Ectodermal cell (in vitro differentiated cells): ENCODE measurements around the gene RFPL2. TPM values are rescaled to one million over a fixed set of nuclear protein-coding genes. Genes with fewer than 3 reads are reported as not detected.

Experiments used
- H3K27ac ChIP-seq: 2 replicates; pipeline ENCODE4 v1.7.0; 2013; ENCODE audit warnings: mild to moderate bottlenecking, low read depth, low read length; ENCODE audit not compliant: insufficient read depth, poor library complexity, severe bottlenecking
- H3K27me3 ChIP-seq: 2 replicates; pipeline ENCODE4 v1.7.0; 2013; ENCODE audit warnings: mild to moderate bottlenecking, low read length; ENCODE audit not compliant: insufficient read depth, control insufficient read depth, poor library complexity, severe bottlenecking
- H3K36me3 ChIP-seq: one replicate; pipeline ENCODE4 v1.7.0; 2013; ENCODE audit warnings: low read length; ENCODE audit not compliant: control insufficient read depth, insufficient read depth
- H3K4me1 ChIP-seq: one replicate; pipeline ENCODE4 v1.7.0; 2013; ENCODE audit warnings: low read length; ENCODE audit not compliant: control insufficient read depth, insufficient read depth
- H3K4me3 ChIP-seq: 2 replicates; pipeline ENCODE4 v1.7.0; 2013; ENCODE audit warnings: low read depth, low read length, control low read depth; ENCODE audit not compliant: insufficient read depth
- H3K9me3 ChIP-seq: 2 replicates; pipeline ENCODE4 v1.7.0; 2013; ENCODE audit warnings: mild to moderate bottlenecking, low read length, moderate library complexity; ENCODE audit not compliant: control insufficient read depth
- WGBS, 2 experiments: methylation state at CpG; one replicate each; pipeline ENCODE4 v1.1.7; 2013; ENCODE audit warnings: missing lambda C conversion rate in 2 of 2; 5-methylcytosine and 5-hydroxymethylcytosine counted together
- polyA plus RNA-seq, 4 experiments: library from polyadenylated mRNA; stranded (reverse); fragments of 50-300 nt; gene quantifications; one replicate each; pipeline ENCODE4 v1.2.3, GENCODE V29; 2013

RFPL2 gene
- polyA plus RNA-seq (2013, experiment 1 of 4) = not detected
- polyA plus RNA-seq (2013, experiment 2 of 4) = 0.09 TPM
- polyA plus RNA-seq (2013, experiment 3 of 4) = not detected
- not detected for polyA plus RNA-seq (2013, experiment 4 of 4)

DNA sequence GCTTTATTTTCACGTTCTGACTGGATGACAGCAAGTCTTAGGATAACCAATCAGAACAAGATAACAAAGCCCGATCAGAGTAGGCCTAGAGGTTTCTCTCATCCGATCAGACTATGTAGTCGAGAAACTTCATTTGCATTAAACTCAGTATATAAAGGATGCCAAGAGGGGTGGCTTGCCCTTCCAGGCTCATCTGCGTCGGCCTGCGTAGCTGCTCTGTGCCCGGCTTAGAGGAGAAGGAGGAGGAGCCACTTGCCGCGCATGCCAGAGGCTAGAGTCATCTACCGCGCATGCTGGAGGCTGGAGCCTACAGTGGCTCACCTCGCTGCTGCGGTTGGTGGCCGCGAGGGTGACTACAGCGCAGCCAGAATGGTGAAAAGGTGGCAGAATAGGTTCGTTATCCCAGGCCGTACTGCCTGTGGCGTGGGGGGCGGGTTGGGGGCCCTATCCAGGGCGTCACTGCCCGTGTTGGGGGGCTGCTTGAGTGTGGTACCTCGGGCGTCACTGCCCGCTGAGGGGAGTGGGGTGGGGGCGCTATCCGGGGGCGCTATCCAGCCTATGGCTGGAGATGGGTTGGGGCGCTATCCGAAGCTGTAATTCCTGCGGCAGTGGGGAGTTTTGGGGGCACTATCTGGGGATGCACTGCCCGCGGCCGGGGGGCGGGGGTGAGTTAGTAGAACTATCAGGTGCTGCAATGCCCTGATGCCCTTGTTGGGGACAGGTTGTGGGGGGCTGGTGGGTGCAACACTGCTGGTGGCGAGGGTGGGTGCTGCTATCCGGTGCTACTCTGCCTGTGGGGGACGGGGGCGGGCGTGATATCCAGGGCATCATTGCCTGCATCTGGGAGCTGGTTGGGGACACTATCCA lies at the start of gene RFPL2:
Gene RFPL2, minus strand, starts transcription at position 218 of the 867 bp plus-strand sequence. CDS start 2,622 bp downstream, outside the sequence.
- 21% methylated on average over 41 of the region's 41 CpGs for WGBS, 2 experiments
- H3K36me3 ChIP-seq = no peaks in the 10 kb centered on the region
- peak within 1 kb of the TSS; percentile 24 for H3K4me3 ChIP-seq
- H3K4me1 ChIP-seq = no peaks in the 10 kb centered on the region
- H3K27ac ChIP-seq = no peak within 1 kb of the TSS
- H3K27me3 ChIP-seq = peaks cover 38% of the 10 kb centered on the region
- no peaks in the 10 kb centered on the region for H3K9me3 ChIP-seq

DNA sequence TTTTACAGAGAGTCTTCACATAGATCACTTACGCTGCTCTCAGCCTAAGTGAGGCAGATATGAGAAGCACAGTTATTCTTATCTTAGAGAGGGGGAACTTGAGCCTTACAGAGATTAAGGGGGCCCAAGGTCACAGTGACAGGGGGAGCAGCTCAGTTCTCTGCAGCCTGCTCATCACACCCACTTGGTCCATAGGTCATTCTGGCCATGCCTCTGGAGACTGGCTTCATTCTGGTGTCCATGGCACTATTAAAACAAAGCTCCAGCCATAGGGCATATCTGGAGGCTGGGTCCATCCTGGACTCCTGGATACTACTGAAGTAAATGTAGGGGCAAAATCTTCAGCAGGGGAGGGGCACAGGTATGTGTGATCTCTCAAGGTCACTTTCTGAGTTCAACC lies 44.4 kb upstream of the RFPL2 start:
- Histone ChIP-seq H3K27ac (no peak overlapping the region), H3K27me3 (peaks cover 5% of the 10 kb centered on the region), H3K4me3 (no peak overlapping the region), H3K9me3 (no peaks in the 10 kb centered on the region), H3K36me3 (no peaks in the 10 kb centered on the region), H3K4me1 (no peaks in the 10 kb centered on the region)
- 96 to 100% methylated on average over 1 of the region's 1 CpG for WGBS, 2 experiments

DNA sequence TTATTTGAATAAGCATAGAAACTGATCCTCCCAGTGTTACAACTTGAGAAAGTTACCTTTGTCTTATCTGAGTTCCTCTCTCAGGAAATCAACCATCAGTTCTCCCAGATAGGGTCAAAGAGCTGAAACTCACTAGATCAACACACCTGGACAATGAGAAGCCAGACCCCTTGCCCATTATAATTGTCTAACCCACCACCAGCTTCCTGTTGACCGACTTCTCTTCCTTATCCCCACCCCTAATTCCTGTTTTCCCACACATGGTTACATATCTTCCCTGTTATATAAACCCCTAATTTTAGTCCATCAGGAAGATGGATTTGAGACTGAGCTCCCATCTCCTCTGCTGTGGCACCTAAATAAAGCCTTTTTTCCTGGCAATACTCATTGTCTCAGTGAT lies 43.4 kb upstream of the RFPL2 start:
- H3K9me3 ChIP-seq = no peaks in the 10 kb centered on the region
- H3K36me3 ChIP-seq = no peaks in the 10 kb centered on the region
- no peaks in the 10 kb centered on the region for H3K4me1 ChIP-seq
- H3K27ac ChIP-seq = no peak overlapping the region
- WGBS, 2 experiments = 85 to 86% methylated on average over 1 of the region's 1 CpG
- no peak overlapping the region for H3K4me3 ChIP-seq
- H3K27me3 ChIP-seq = peaks cover 5% of the 10 kb centered on the region

DNA sequence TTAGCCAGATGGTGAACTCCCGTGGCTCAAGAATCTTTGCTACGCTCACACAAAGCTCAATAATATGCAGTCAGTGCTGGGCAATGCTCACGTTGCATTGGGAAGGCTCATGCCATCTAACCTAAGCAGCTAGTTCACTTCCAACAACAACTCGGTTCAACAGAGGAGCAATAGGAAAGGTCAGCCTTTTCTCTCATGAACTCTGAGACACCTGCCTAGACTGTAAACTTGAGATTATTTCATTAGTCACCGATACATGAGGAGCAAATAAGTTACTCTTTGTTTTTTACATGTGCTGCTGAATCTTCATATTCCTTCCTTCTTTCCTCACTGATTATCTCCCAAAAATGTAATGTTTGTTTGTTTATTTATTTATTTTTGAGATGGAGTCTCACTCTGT lies 41.3 kb upstream of the RFPL2 start:
- H3K4me1 ChIP-seq = no peaks in the 10 kb centered on the region
- H3K27me3 ChIP-seq = peaks cover 5% of the 10 kb centered on the region
- H3K4me3 ChIP-seq = no peak overlapping the region
- 90 to 93% methylated on average over 5 of the region's 5 CpGs for WGBS, 2 experiments
- H3K27ac ChIP-seq = no peak overlapping the region
- H3K36me3 ChIP-seq = no peaks in the 10 kb centered on the region
- no peaks in the 10 kb centered on the region for H3K9me3 ChIP-seq

DNA sequence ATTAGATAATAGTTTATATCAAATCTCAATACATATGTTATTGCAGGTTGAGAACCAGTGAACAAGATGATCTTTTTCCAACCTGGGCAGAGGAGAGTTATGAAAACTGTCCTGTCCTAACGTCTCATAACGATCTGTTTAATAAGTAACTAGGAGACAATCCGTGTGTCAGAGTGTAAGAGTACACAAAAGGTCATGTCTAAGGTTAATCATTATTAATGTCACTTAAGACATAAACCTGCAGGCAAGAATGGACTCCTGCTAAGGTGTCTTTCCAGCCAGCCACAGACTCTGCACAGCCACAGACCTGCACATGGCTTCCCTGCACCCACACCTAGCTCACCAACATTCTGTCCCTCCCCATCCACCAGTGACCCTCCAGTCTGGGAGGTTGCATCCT lies 40.2 kb upstream of the RFPL2 start:
- WGBS, 2 experiments = 85 to 92% methylated on average over 3 of the region's 3 CpGs
- no peak overlapping the region for H3K27ac ChIP-seq
- no peaks in the 10 kb centered on the region for H3K36me3 ChIP-seq
- H3K9me3 ChIP-seq = no peaks in the 10 kb centered on the region
- H3K4me1 ChIP-seq = no peaks in the 10 kb centered on the region
- H3K4me3 ChIP-seq = no peak overlapping the region
- peaks cover 5% of the 10 kb centered on the region for H3K27me3 ChIP-seq

DNA sequence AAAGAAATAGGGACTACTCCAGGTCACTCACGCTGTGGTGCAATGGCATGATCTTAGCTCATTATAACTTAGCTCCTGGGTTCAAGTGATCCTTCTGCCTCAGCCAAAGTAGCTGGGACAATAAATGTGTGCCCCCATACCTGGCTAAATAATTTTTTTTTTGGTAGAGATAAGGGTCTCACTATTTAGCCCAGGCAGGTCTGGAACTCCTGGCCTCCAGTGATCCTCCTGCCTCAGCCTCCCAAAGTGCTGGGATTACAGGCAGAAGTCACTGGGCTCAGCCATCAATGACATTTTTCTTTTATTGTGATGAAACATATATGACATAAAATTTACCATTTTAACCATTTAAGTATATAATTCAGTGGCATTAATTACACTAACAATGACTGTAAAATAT lies 39.7 kb upstream of the RFPL2 start:
- Histone ChIP-seq H3K27ac (no peak overlapping the region), H3K9me3 (no peaks in the 10 kb centered on the region), H3K4me1 (no peaks in the 10 kb centered on the region), H3K4me3 (no peak overlapping the region), H3K27me3 (peaks cover 5% of the 10 kb centered on the region), H3K36me3 (no peaks in the 10 kb centered on the region)
- 88 to 96% methylated on average over 1 of the region's 1 CpG for WGBS, 2 experiments

DNA sequence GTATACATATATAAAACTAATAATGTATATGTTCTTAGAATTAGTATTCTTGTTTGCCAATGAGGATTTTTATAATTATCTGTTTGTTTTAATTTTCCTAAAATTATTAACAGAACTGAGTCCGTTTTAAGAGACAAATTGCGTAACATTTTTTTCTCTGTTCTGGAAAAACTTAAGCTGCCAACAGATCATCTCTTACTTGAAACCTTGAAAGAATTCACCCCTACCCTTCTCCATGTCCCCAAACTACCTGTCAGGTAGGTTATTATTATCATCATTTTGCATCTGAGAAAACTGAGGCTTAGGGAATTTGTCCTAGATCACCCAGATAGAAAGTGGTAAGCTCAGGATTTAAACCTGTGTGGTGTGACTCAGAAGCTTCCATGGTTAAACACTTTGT lies 35.6 kb upstream of the RFPL2 start:
- H3K9me3 ChIP-seq = no peaks in the 10 kb centered on the region
- no peak overlapping the region for H3K4me3 ChIP-seq
- no peaks in the 10 kb centered on the region for H3K36me3 ChIP-seq
- H3K4me1 ChIP-seq = no peaks in the 10 kb centered on the region
- no peaks in the 10 kb centered on the region for H3K27me3 ChIP-seq
- no peak overlapping the region for H3K27ac ChIP-seq
- WGBS, 2 experiments = 94 to 100% methylated on average over 2 of the region's 2 CpGs

DNA sequence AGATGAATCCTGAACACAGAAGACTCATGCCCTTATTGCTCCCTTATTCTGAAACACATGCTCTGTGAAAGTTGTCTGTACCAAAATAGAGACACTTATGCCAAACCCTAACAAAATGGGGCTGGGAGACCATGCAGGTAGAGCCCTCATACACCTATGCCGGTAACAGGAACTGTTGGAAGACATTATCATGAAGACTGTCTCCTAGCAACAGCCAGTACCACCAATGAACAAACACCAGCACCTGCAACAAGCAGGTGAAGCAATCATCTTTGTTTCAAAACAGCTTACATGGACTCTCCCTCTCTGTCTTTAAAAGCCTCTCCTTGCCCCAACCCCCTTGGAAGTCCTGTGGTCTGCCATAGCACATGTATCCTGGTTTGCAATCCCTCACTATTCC lies 33.0 kb upstream of the RFPL2 start:
- 88 to 92% methylated on average over 1 of the region's 1 CpG for WGBS, 2 experiments

DNA sequence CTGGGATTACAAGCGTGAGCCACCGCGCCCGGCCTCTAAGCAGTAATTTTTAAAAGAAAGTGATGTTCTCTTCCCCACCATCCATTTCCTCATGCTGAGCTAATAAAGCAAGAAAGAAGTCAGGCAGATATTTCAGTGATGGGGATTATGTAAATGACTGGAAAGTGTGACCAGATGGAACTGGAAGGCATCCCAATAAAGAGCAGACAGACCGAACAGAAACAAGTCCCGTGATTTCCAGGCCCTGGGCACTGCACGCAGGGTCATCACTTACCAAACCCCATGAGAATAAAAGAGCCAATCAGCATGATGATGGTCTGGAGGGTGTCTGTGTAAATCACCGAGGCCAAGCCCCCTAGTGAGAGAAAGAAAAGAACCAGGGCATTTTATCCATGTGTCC lies 32.1 kb upstream of the RFPL2 start:
- H3K4me1 ChIP-seq = no peaks in the 10 kb centered on the region
- H3K36me3 ChIP-seq = no peaks in the 10 kb centered on the region
- H3K27me3 ChIP-seq = no peaks in the 10 kb centered on the region
- H3K9me3 ChIP-seq = no peaks in the 10 kb centered on the region
- H3K4me3 ChIP-seq = no peak overlapping the region
- WGBS, 2 experiments = 81 to 83% methylated on average over 8 of the region's 8 CpGs
- no peak overlapping the region for H3K27ac ChIP-seq

More for the DNA sequence above, 33.0 kb upstream of the RFPL2 start:
- Histone ChIP-seq H3K4me3 (no peak overlapping the region), H3K27me3 (no peaks in the 10 kb centered on the region), H3K27ac (no peak overlapping the region), H3K36me3 (no peaks in the 10 kb centered on the region), H3K9me3 (no peaks in the 10 kb centered on the region), H3K4me1 (no peaks in the 10 kb centered on the region)

DNA sequence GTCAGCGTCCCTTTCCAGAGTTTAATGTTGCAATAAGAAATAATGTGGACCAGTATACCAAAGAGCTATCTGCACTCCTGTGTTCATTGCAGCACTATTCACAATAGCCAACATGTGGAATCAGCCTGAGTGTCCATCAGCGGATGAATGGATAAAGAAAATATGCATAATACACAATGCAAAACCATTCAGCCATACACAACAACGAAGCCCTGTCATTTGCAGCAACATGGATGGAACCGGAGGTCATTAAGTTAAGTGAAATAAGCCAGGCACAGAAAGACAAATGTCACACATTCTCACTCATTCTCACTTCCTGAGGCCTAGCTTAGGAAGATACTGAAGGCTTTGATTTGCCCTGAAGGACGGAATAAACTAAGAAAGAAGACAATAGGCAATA lies 28.2 kb upstream of the RFPL2 start:
- no peaks in the 10 kb centered on the region for H3K36me3 ChIP-seq
- no peak overlapping the region for H3K4me3 ChIP-seq
- H3K27me3 ChIP-seq = no peaks in the 10 kb centered on the region
- no peaks in the 10 kb centered on the region for H3K9me3 ChIP-seq
- H3K4me1 ChIP-seq = no peaks in the 10 kb centered on the region
- WGBS, 2 experiments = 93 to 96% methylated on average over 5 of the region's 5 CpGs
- no peak overlapping the region for H3K27ac ChIP-seq
